DMS53 treated with DMSO at 0.1 percent for 48 hours (cell line): ENCODE data around the gene CEP112.

Experiments
- DNase-seq: peaks from one replicate; lab custom pipeline; 2025; ENCODE audit not compliant: unreplicated experiment; lab: John Stamatoyannopoulos, UW

CEP112 gene

GRCh38 chr17:65664266-65664665 is 527.7 kb downstream of the CEP112 start:
- no peak for DNase-seq

GRCh38 chr17:65662196-65662595 is 529.7 kb downstream of the CEP112 start:
- DNase-seq, result no peak

- DNase-seq, result no peak
These were observed 531.0 kb downstream of the CEP112 start for GRCh38 chr17:65660947-65661346.

GRCh38 chr17:65660078-65660477 is 531.9 kb downstream of the CEP112 start:
- no peak for DNase-seq

GRCh38 chr17:65659512-65659911 is 532.4 kb downstream of the CEP112 start:
- no peak for DNase-seq

GRCh38 chr17:65657251-65657828 is 534.6 kb downstream of the CEP112 start:
- DNase-seq, result no peak

GRCh38 chr17:65656390-65657250 is 535.3 kb downstream of the CEP112 start:
- no peak for DNase-seq

- DNase-seq, result no peak
These were observed 536.2 kb downstream of the CEP112 start for GRCh38 chr17:65655706-65656105.

- DNase-seq, result no peak
These were observed 547.4 kb downstream of the CEP112 start for GRCh38 chr17:65644545-65644944.

- peak; percentile 12 for DNase-seq
These were observed 553.5 kb downstream of the CEP112 start for GRCh38 chr17:65638221-65638975.

GRCh38 chr17:65637786-65638185 is 554.1 kb downstream of the CEP112 start:
- no peak for DNase-seq

GRCh38 chr17:65634533-65634932 is 557.4 kb downstream of the CEP112 start:
- DNase-seq, result peak; percentile 62

- DNase-seq, result peak; percentile 86
These were observed 557.9 kb downstream of the CEP112 start for GRCh38 chr17:65633988-65634387.

- peak; percentile 54 for DNase-seq
These were observed 558.6 kb downstream of the CEP112 start for GRCh38 chr17:65633146-65633881.

GRCh38 chr17:65630502-65630901 is 561.4 kb downstream of the CEP112 start:
- no peak for DNase-seq

- peak; percentile 96 for DNase-seq
These were observed 562.7 kb downstream of the CEP112 start for GRCh38 chr17:65629234-65629690.

GRCh38 chr17:65628644-65629036 is 563.3 kb downstream of the CEP112 start:
- no peak for DNase-seq

GRCh38 chr17:65627891-65628643 is 563.9 kb downstream of the CEP112 start:
- peak; percentile 99 for DNase-seq

GRCh38 chr17:65627108-65627507 is 564.8 kb downstream of the CEP112 start:
- DNase-seq, result peak; percentile 29

GRCh38 chr17:65626451-65626850 is 565.5 kb downstream of the CEP112 start:
- DNase-seq, result no peak
